H1 (cell line): ENCODE measurements around the gene EHD4. TPM values are rescaled to one million over a fixed set of nuclear protein-coding genes. Genes with fewer than 3 reads are reported as not detected.

Experiments used
- CTCF ChIA-PET: fragments of 300-600 bp; sonication (Branson Sonifier 250); formaldehyde crosslinking; loops from one replicate; lab custom pipeline; 2021; ENCODE audit not compliant: partially characterized antibody; lab: Charles Lee
- POLR2A ChIA-PET: fragments of 300-600 bp; sonication (Branson Sonifier 250); formaldehyde crosslinking; loops from one replicate; lab custom pipeline; 2021; ENCODE audit warnings: inconsistent platforms; ENCODE audit not compliant: partially characterized antibody; lab: Charles Lee
- DNase-seq, 2 experiments: peaks; one replicate each; pipeline versions ENCODE4 v3.0.0 to v3.0.0-alpha.2; 2010 to 2022; ENCODE audit warnings: low spot score in 2 of 2, low read depth in 1 of 2, mixed read lengths in 1 of 2
- FAIRE-seq: peaks from 2 replicates; lab custom pipeline; 2011; peaks lifted over from hg19 to GRCh38; lab: Jason Lieb, UNC
- H2AFZ ChIP-seq: 2 replicates; pipeline ENCODE4 v1.8.1; 2012; ENCODE audit warnings: low read length, inconsistent platforms
- H2AK5ac ChIP-seq: 2 replicates; pipeline ENCODE4 v1.6.1; 2013; ENCODE audit warnings: low read depth, low read length
- H2BK120ac ChIP-seq: replicated peaks from 2 replicates; pipeline ENCODE3; 2013; ENCODE audit warnings: low read depth, low read length, inconsistent platforms
- H2BK12ac ChIP-seq: 2 replicates; pipeline ENCODE4 v1.6.1; 2013; ENCODE audit warnings: low read depth, low read length
- H2BK15ac ChIP-seq: 2 replicates; pipeline ENCODE4 v1.6.1; 2013; ENCODE audit warnings: low read length
- H2BK20ac ChIP-seq: 2 replicates; pipeline ENCODE4 v1.6.1; 2013; ENCODE audit warnings: low read length
- H2BK5ac ChIP-seq: 2 replicates; pipeline ENCODE4 v1.6.1; 2013; ENCODE audit warnings: low read depth, low read length
- H3K14ac ChIP-seq: 2 replicates; pipeline ENCODE4 v1.6.1; 2013; ENCODE audit warnings: inconsistent platforms; ENCODE audit not compliant: insufficient read length
- H3K18ac ChIP-seq: 2 replicates; pipeline ENCODE4 v1.6.1; 2013; ENCODE audit warnings: low read length; ENCODE audit errors: extremely low read depth
- H3K23ac ChIP-seq: 2 replicates; pipeline ENCODE4 v1.6.1; 2013; ENCODE audit warnings: inconsistent platforms; ENCODE audit not compliant: insufficient read length
- H3K23me2 ChIP-seq: 2 replicates; pipeline ENCODE4 v1.6.1; 2013; ENCODE audit warnings: low read depth, low read length
- H3K27ac ChIP-seq: 2 replicates; pipeline ENCODE4 v1.6.1; 2011; ENCODE audit warnings: low read depth, low read length, inconsistent platforms
- H3K27me3 ChIP-seq, 4 experiments: replicated peaks in 1 of 4; 1 replicate in 1 of 4; 2 replicates in 3 of 4; pipeline versions ENCODE4 v1.6.1 to v1.8.1; 2011 to 2013; ENCODE audit warnings: low read length in 3 of 4, mild to moderate bottlenecking in 3 of 4, inconsistent platforms in 2 of 4, mixed read lengths in 2 of 4, moderate library complexity in 1 of 4; ENCODE audit not compliant: control insufficient read depth in 3 of 4, insufficient read depth in 3 of 4; ENCODE audit errors: extremely low read depth in 1 of 4
- H3K36me3 ChIP-seq, 4 experiments: 2 replicates each; pipeline versions ENCODE4 v1.6.1 to v1.8.1; 2011 to 2013; ENCODE audit warnings: mild to moderate bottlenecking in 4 of 4, low read length in 3 of 4, moderate library complexity in 2 of 4, control low read depth in 1 of 4, inconsistent platforms in 1 of 4; ENCODE audit not compliant: insufficient read depth in 4 of 4, control insufficient read depth in 2 of 4
- H3K4ac ChIP-seq: replicated peaks from 2 replicates; pipeline ENCODE3; 2013; ENCODE audit warnings: low read length, low read depth, mixed read lengths, inconsistent platforms; ENCODE audit not compliant: insufficient read length
- H3K4me1 ChIP-seq, 4 experiments: replicated peaks in 1 of 4; 1 replicate in 1 of 4; 2 replicates in 3 of 4; pipeline versions ENCODE4 v1.6.1 to v1.8.1; 2011 to 2013; ENCODE audit warnings: low read length in 3 of 4, inconsistent platforms in 2 of 4, mixed read lengths in 1 of 4; ENCODE audit not compliant: insufficient read depth in 4 of 4, control insufficient read depth in 3 of 4
- H3K4me2 ChIP-seq, 2 experiments: 2 replicates each; pipeline versions ENCODE4 v1.6.1 to v1.8.1; 2011 to 2013; ENCODE audit warnings: low read depth in 2 of 2, low read length in 2 of 2, control low read depth in 1 of 2, inconsistent platforms in 1 of 2, mild to moderate bottlenecking in 1 of 2; ENCODE audit not compliant: insufficient read depth in 1 of 2
- H3K4me3 ChIP-seq, 4 experiments: fragments of 200-600, 300-600 bp in 1 of 4; sonication (generic), shearing (Covaris generic), sonication (Bioruptor Twin) in 1 of 4; 2 replicates each; pipeline versions ENCODE4 v1.5.1 to v1.8.1; 2011 to 2016; ENCODE audit warnings: low read length in 4 of 4, low read depth in 3 of 4, control low read depth in 2 of 4, inconsistent platforms in 2 of 4, mild to moderate bottlenecking in 2 of 4, mixed read lengths in 1 of 4, moderate library complexity in 1 of 4; ENCODE audit not compliant: insufficient read depth in 2 of 4; ENCODE audit errors: extremely low read depth in 1 of 4
- H3K56ac ChIP-seq: replicated peaks from 2 replicates; pipeline ENCODE3; 2013; ENCODE audit warnings: low read depth, mild to moderate bottlenecking, mixed read lengths, low read length, inconsistent platforms; ENCODE audit not compliant: insufficient read length
- H3K79me1 ChIP-seq: 2 replicates; pipeline ENCODE4 v1.6.1; 2013; ENCODE audit warnings: low read depth, low read length, control low read depth
- H3K79me2 ChIP-seq, 2 experiments: 2 replicates each; pipeline versions ENCODE4 v1.6.1 to v1.8.1; 2012 to 2013; ENCODE audit warnings: low read length in 2 of 2, mild to moderate bottlenecking in 2 of 2, inconsistent platforms in 1 of 2; ENCODE audit not compliant: insufficient read depth in 2 of 2, control insufficient read depth in 1 of 2
- H3K9ac ChIP-seq, 4 experiments: replicated peaks in 1 of 4; 1 replicate in 1 of 4; 2 replicates in 3 of 4; pipeline versions ENCODE4 v1.6.1 to v1.8.1; 2011 to 2013; ENCODE audit warnings: low read depth in 3 of 4, low read length in 3 of 4, control low read depth in 2 of 4, mild to moderate bottlenecking in 2 of 4, moderate library complexity in 2 of 4, inconsistent platforms in 1 of 4; ENCODE audit errors: extremely low read depth in 1 of 4
- H3K9me3 ChIP-seq, 2 experiments: 2 replicates each; pipeline versions ENCODE4 v1.6.1 to v1.8.1; 2012 to 2013; ENCODE audit warnings: mild to moderate bottlenecking in 2 of 2, moderate library complexity in 2 of 2, control low read depth in 1 of 2, inconsistent platforms in 1 of 2, low read depth in 1 of 2, low read length in 1 of 2, mixed read lengths in 1 of 2; ENCODE audit not compliant: insufficient read depth in 2 of 2
- H4K20me1 ChIP-seq, 2 experiments: replicated peaks in 1 of 2; 2 replicates each; pipeline versions ENCODE3 to v1.8.1; 2011 to 2013; ENCODE audit warnings: inconsistent platforms in 2 of 2, low read length in 2 of 2, mild to moderate bottlenecking in 1 of 2; ENCODE audit not compliant: insufficient read depth in 2 of 2, control insufficient read depth in 1 of 2
- H4K5ac ChIP-seq: 2 replicates; pipeline ENCODE4 v1.6.1; 2013; ENCODE audit warnings: low read length, low read depth, mixed read lengths, inconsistent platforms; ENCODE audit not compliant: insufficient read length
- H4K8ac ChIP-seq: 2 replicates; pipeline ENCODE4 v1.8.0; 2013; ENCODE audit warnings: mild to moderate bottlenecking, moderate library complexity, low read length, inconsistent platforms; ENCODE audit not compliant: insufficient read depth; ENCODE audit errors: extremely low read depth
- H4K91ac ChIP-seq: replicated peaks from 2 replicates; pipeline ENCODE3; 2013; ENCODE audit warnings: low read length, mixed read lengths, inconsistent platforms; ENCODE audit not compliant: insufficient read length
- BCL11A ChIP-seq, 2 experiments: IDR thresholded peaks; one replicate each; pipeline ENCODE4 v1.6.1; 2011; ENCODE audit warnings: low read depth in 2 of 2, low read length in 2 of 2, mild to moderate bottlenecking in 2 of 2
- CBX5 ChIP-seq: fragments of 300-800, 300-1000 bp; sonication (generic); IDR thresholded peaks from 2 replicates; pipeline ENCODE4 v1.7.1; 2016; ENCODE audit warnings: antibody characterized with exemption, low read length, low read depth
- CEBPB ChIP-seq: IDR thresholded peaks from 2 replicates; pipeline ENCODE4 v1.6.1; 2012; ENCODE audit warnings: low read depth, low read length
- CHD2 ChIP-seq: IDR thresholded peaks from 2 replicates; pipeline ENCODE4 v1.6.1; 2012; ENCODE audit warnings: low read length, improper control_type of control experiment
- RBBP5 ChIP-seq: IDR thresholded peaks from 2 replicates; pipeline ENCODE4 v1.7.1; 2012; ENCODE audit warnings: low read depth, mild to moderate bottlenecking, inconsistent platforms, low read length, moderate library complexity, borderline replicate concordance
- RFX5 ChIP-seq: IDR thresholded peaks from 2 replicates; pipeline ENCODE4 v1.6.1; 2011; ENCODE audit warnings: low read depth, low read length, improper control_type of control experiment, borderline replicate concordance
- RXRA ChIP-seq: IDR thresholded peaks from 2 replicates; pipeline ENCODE4 v1.6.1; 2011; ENCODE audit warnings: low read depth, mild to moderate bottlenecking, low read length, moderate library complexity; ENCODE audit not compliant: insufficient read depth
- SUZ12 ChIP-seq: fragments of 200-600 bp; sonication (generic); IDR thresholded peaks from 2 replicates; pipeline ENCODE4 v1.6.1; 2012; ENCODE audit warnings: mild to moderate bottlenecking, inconsistent platforms, low read length, moderate library complexity, mixed read lengths
- TEAD4 ChIP-seq: IDR thresholded peaks from 2 replicates; pipeline ENCODE4 v1.6.1; 2012; ENCODE audit warnings: low read depth, low read length, inconsistent platforms, mixed read lengths
- whole genome bisulfite sequencing, 2 experiments: shearing (Covaris generic) in 1 of 2; methylation state at CpG; one replicate each; pipeline versions ENCODE4 v1.1.6 to v1.1.7; 2013 to 2015; ENCODE audit warnings: low lambda C conversion rate in 2 of 2, mixed read lengths in 2 of 2, inconsistent platforms in 1 of 2, low coverage in 1 of 2, missing lambda C conversion rate in 1 of 2; ENCODE audit not compliant: insufficient replicate concordance in 2 of 2, insufficient coverage in 1 of 2, insufficient read length in 1 of 2; ENCODE audit errors: extremely low coverage in 1 of 2, missing lambda C conversion rate in 1 of 2; 5-methylcytosine and 5-hydroxymethylcytosine counted together
- polyA plus RNA-seq, 7 experiments: library from polyadenylated mRNA; depleted of rRNA in 3 of 7; stranded (reverse) in 5 of 7; unstranded in 2 of 7; fragments of >200 nt in 5 of 7; fragments of 200-250 nt in 2 of 7; gene quantifications; 1 replicate in 5 of 7; 2 replicates in 1 of 7; 4 replicates in 1 of 7; pipeline versions ENCODE4 v1.2.1 to v1.2.3, GENCODE V29; 2011 to 2013; ENCODE audit warnings: missing spikeins in 2 of 7, mixed read lengths in 2 of 7
- total RNA-seq: library from RNA; stranded (reverse); fragmentation: NEBNext Ultra II Directional; extraction: Animal tissue kit (Norgen Biotek cat#: 25700); gene quantifications from 2 replicates; pipeline ENCODE4 v1.2.1, GENCODE V29; 2021

The EHD4 gene
- total and polyA plus RNA-seq, 2 of the 8 experiments (the other 6 are each of a cell fraction or from before 2014, with no cell fraction given), result 17.5 to 24.5 TPM

- Histone ChIP-seq H2BK5ac (no peak overlapping the region), H2BK15ac (no peak overlapping the region), H3K18ac (no peak overlapping the region), H3K56ac (no peak overlapping the region), H3K36me3 (no peaks in the 10 kb centered on the region), H2BK20ac (no peak overlapping the region), H3K4ac (no peak overlapping the region), H2AFZ (no peak overlapping the region), H4K20me1 (no peaks in the 10 kb centered on the region), H3K27me3 (no peaks in the 10 kb centered on the region; a peak in 1 of 7 replicates), H3K79me1 (no peaks in the 10 kb centered on the region), H3K9ac (no peak overlapping the region), H3K23ac (no peak overlapping the region), H3K27ac (no peak overlapping the region), H3K9me3 (no peaks in the 10 kb centered on the region), H3K4me1 (no peaks in the 10 kb centered on the region; a peak in 1 of 7 replicates), H4K8ac (no peak overlapping the region), H2AK5ac (no peak overlapping the region), H3K79me2 (no peaks in the 10 kb centered on the region), H3K4me3 (no peak overlapping the region), H2BK120ac (no peak overlapping the region), H3K14ac (no peak overlapping the region), H3K23me2 (no peaks in the 10 kb centered on the region), H2BK12ac (no peak overlapping the region), H4K91ac (no peak overlapping the region), H3K4me2 (no peak overlapping the region), H4K5ac (no peak overlapping the region)
- no peak for TF ChIP-seq CEBPB
- no peak for TF ChIP-seq TEAD4
- TF ChIP-seq RBBP5, result no peak
- no peak for TF ChIP-seq CBX5
- no peak for TF ChIP-seq BCL11A (IDR thresholded peaks at IDR 0.05; ENCODE audit: low read depth in 2 of 2, low read length in 2 of 2)
- TF ChIP-seq RFX5, result no peak
- TF ChIP-seq RXRA, result no peak
- TF ChIP-seq SUZ12, result no peak
- no peak for TF ChIP-seq CHD2
- DNase-seq (no peak), FAIRE-seq (no peak)
- POLR2A ChIA-PET, result interaction anchor here (1.2 kb wide), 1 partner anchor 18 kb away, joined by 3 read pairs; no protein-coding TSS in a partner anchor
- CTCF ChIA-PET, result interaction anchor here (1.0 to 16.4 kb wide), 6 partner anchors 10 to 539 kb away, joined by 3 to 252 read pairs (median 19); no protein-coding TSS in a partner anchor
- 94% methylated on average over 5 of the region's 5 CpGs; no CpG with 5 or more reads in 1 of the 2 experiments for WGBS, 2 experiments
These were observed 7.3 kb upstream of the EHD4 start for GRCh38 chr15:41979493-41980266.
